Measurements from ENCODE around the gene SYNC.

Gene SYNC

GRCh38 chr1:32728413-32729077 is 26.0 kb upstream of the SYNC start:
- Histone ChIP-seq H3K36me3 (ENCODE audit: control insufficient read depth, insufficient read depth, low read length) (no peaks in the 10 kb centered on the region), H3K4ac (ENCODE audit: low read depth, low read length) (no peak overlapping the region), H3K79me2 (ENCODE audit: control insufficient read depth, insufficient read depth, low read length) (no peaks in the 10 kb centered on the region), H3K56ac (ENCODE audit: low read length) (no peak overlapping the region), H3K23ac (ENCODE audit: low read length) (no peak overlapping the region), H2BK15ac (replicated peaks; ENCODE audit: low read depth) (no peak overlapping the region), H4K8ac (ENCODE audit: low read depth, low read length) (no peak overlapping the region), H3K27ac (ENCODE audit: low read depth, low read length) (no peak overlapping the region), H3K79me1 (ENCODE audit: low read length) (no peaks in the 10 kb centered on the region), H3K9ac (ENCODE audit: low read length) (no peak overlapping the region), H4K5ac (ENCODE audit: low read length) (no peak overlapping the region), H3K27me3 (ENCODE audit: insufficient read depth, low read length, poor library complexity) (no peaks in the 10 kb centered on the region), H2BK5ac (ENCODE audit: low read length) (no peak overlapping the region), H3K18ac (ENCODE audit: low read length) (no peak overlapping the region), H3K4me1 (ENCODE audit: control insufficient read depth, low read depth, low read length) (peaks cover 7% of the 10 kb centered on the region), H2AK5ac (ENCODE audit: low read length) (peak overlapping the region; percentile 45), H3K4me2 (ENCODE audit: low read length) (no peak overlapping the region), H3K4me3 (ENCODE audit: low read length) (no peak overlapping the region), H2BK120ac (ENCODE audit: low read depth, low read length) (no peak overlapping the region)
- WGBS (ENCODE audit: extremely low coverage, insufficient coverage, low lambda C conversion rate), result no CpG with 5 or more reads among the region's 7 CpGs
- DNase-seq, result no peak

- no peak overlapping the region for H3K4me3 ChIP-seq (ENCODE audit: low read length)
- no peak overlapping the region for H3K4me2 ChIP-seq (ENCODE audit: low read length)
- no peak overlapping the region for H3K18ac ChIP-seq (ENCODE audit: low read length)
- H2BK120ac ChIP-seq (ENCODE audit: low read depth, low read length), result no peak overlapping the region
- H3K27me3 ChIP-seq (ENCODE audit: insufficient read depth, low read length, poor library complexity), result no peaks in the 10 kb centered on the region
- WGBS (ENCODE audit: extremely low coverage, insufficient coverage, low lambda C conversion rate), result no CpG with 5 or more reads among the region's 1 CpG
- no peak overlapping the region for H4K8ac ChIP-seq (ENCODE audit: low read depth, low read length)
- H2AK5ac ChIP-seq (ENCODE audit: low read length), result no peak overlapping the region
- H3K4me1 ChIP-seq (ENCODE audit: control insufficient read depth, low read depth, low read length), result peaks cover 7% of the 10 kb centered on the region
- H4K5ac ChIP-seq (ENCODE audit: low read length), result no peak overlapping the region
- no peaks in the 10 kb centered on the region for H3K36me3 ChIP-seq (ENCODE audit: control insufficient read depth, insufficient read depth, low read length)
- no peak overlapping the region for H3K23ac ChIP-seq (ENCODE audit: low read length)
- H3K4ac ChIP-seq (ENCODE audit: low read depth, low read length), result no peak overlapping the region
- H3K79me2 ChIP-seq (ENCODE audit: control insufficient read depth, insufficient read depth, low read length), result no peaks in the 10 kb centered on the region
- no peak overlapping the region for H3K56ac ChIP-seq (ENCODE audit: low read length)
- no peak overlapping the region for H3K9ac ChIP-seq (ENCODE audit: low read length)
- no peak overlapping the region for H3K27ac ChIP-seq (ENCODE audit: low read depth, low read length)
- no peak for DNase-seq
- H3K79me1 ChIP-seq (ENCODE audit: low read length), result no peaks in the 10 kb centered on the region
- H2BK15ac ChIP-seq (replicated peaks; ENCODE audit: low read depth), result no peak overlapping the region
- H2BK5ac ChIP-seq (ENCODE audit: low read length), result no peak overlapping the region
Measured at GRCh38 chr1:32727876-32728275, 25.3 kb upstream of the SYNC start.

- Histone ChIP-seq H2BK5ac (ENCODE audit: low read length) (peak overlapping the region; percentile 96), H3K36me3 (ENCODE audit: control insufficient read depth, insufficient read depth, low read length) (no peaks in the 10 kb centered on the region), H3K27me3 (ENCODE audit: insufficient read depth, low read length, poor library complexity) (no peaks in the 10 kb centered on the region), H3K4me3 (ENCODE audit: low read length) (no peak overlapping the region), H4K8ac (ENCODE audit: low read depth, low read length) (no peak overlapping the region), H3K4ac (ENCODE audit: low read depth, low read length) (peak overlapping the region; percentile 21), H3K4me2 (ENCODE audit: low read length) (no peak overlapping the region), H3K18ac (ENCODE audit: low read length) (peak overlapping the region; percentile 12), H3K9ac (ENCODE audit: low read length) (no peak overlapping the region), H3K4me1 (ENCODE audit: control insufficient read depth, low read depth, low read length) (peaks cover 7% of the 10 kb centered on the region), H3K27ac (ENCODE audit: low read depth, low read length) (no peak overlapping the region), H3K56ac (ENCODE audit: low read length) (peak overlapping the region; percentile 80), H4K5ac (ENCODE audit: low read length) (no peak overlapping the region), H2BK15ac (replicated peaks; ENCODE audit: low read depth) (no peak overlapping the region), H3K79me1 (ENCODE audit: low read length) (no peaks in the 10 kb centered on the region), H2AK5ac (ENCODE audit: low read length) (peak overlapping the region; percentile 45), H2BK120ac (ENCODE audit: low read depth, low read length) (peak overlapping the region; percentile 23), H3K23ac (ENCODE audit: low read length) (no peak overlapping the region), H3K79me2 (ENCODE audit: control insufficient read depth, insufficient read depth, low read length) (no peaks in the 10 kb centered on the region)
- DNase-seq, result no peak
- no CpG with 5 or more reads among the region's 3 CpGs for WGBS (ENCODE audit: extremely low coverage, insufficient coverage, low lambda C conversion rate)
Measured at GRCh38 chr1:32725615-32725982, 23.0 kb upstream of the SYNC start.

DNA sequence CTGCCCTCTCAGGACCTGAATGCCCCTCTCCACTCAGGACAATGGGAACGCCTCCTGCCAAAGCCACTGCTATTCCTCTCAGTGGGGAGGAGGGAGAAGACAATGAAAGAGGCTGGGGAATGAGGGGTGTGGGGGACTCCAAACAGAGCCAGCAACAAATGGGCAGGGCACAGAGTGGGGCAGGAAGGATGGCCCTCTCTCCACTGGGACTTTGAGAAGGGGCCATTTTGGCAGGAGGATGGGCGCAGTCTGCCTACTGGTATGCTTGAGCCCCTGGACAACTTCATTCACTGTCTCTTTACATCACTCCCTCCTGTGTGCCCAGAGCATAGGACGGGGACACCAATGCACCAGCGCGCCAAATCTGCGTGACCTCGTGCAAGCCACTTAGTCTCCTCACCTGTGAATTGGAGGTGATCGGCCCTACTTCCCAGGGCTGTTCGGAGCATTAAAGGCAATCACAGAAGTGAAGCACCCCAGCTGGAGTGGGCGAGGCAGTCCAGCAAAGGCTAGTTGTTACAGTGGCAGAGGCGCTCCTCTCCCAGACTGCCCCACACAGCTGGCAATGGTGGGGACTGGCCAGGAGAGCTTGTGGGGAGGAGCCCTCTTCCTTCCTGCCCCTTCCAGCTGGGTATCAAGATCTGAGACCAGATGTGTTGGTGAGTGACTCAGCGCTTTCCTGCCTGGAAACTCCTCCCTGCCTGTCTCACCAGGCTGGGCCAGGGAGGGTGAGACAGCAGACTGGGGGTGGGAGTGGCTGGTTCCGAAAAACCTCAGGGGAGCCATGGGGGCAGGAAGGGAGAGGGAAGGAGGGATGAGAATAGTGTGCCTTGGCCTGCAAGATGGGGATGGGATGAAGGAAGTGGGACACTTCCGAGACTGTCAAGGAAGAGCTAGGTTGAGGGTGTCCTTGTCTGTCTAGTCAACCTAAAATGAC is 22.4 kb upstream of the SYNC start:
- H2AK5ac ChIP-seq (ENCODE audit: low read length), result peak overlapping the region; percentile 45
- no peak overlapping the region for H4K5ac ChIP-seq (ENCODE audit: low read length)
- peak overlapping the region; percentile 40 for H3K4ac ChIP-seq (ENCODE audit: low read depth, low read length)
- peak overlapping the region; percentile 23 for H2BK120ac ChIP-seq (ENCODE audit: low read depth, low read length)
- H3K36me3 ChIP-seq (ENCODE audit: control insufficient read depth, insufficient read depth, low read length), result no peaks in the 10 kb centered on the region
- H2BK5ac ChIP-seq (ENCODE audit: low read length), result peak overlapping the region; percentile 96
- no peaks in the 10 kb centered on the region for H3K79me1 ChIP-seq (ENCODE audit: low read length)
- no peaks in the 10 kb centered on the region for H3K79me2 ChIP-seq (ENCODE audit: control insufficient read depth, insufficient read depth, low read length)
- H3K56ac ChIP-seq (ENCODE audit: low read length), result peak overlapping the region; percentile 80
- H3K27me3 ChIP-seq (ENCODE audit: insufficient read depth, low read length, poor library complexity), result no peaks in the 10 kb centered on the region
- peak; percentile 96 for DNase-seq
- H4K8ac ChIP-seq (ENCODE audit: low read depth, low read length), result no peak overlapping the region
- H3K23ac ChIP-seq (ENCODE audit: low read length), result no peak overlapping the region
- peak overlapping the region; percentile 12 for H3K18ac ChIP-seq (ENCODE audit: low read length)
- no peak overlapping the region for H3K4me3 ChIP-seq (ENCODE audit: low read length)
- WGBS (ENCODE audit: extremely low coverage, insufficient coverage, low lambda C conversion rate), result no CpG with 5 or more reads among the region's 14 CpGs
- peak overlapping the region; percentile 15 for H3K27ac ChIP-seq (ENCODE audit: low read depth, low read length)
- H2BK15ac ChIP-seq (replicated peaks; ENCODE audit: low read depth), result no peak overlapping the region
- no peak overlapping the region for H3K4me2 ChIP-seq (ENCODE audit: low read length)
- peaks cover 7% of the 10 kb centered on the region for H3K4me1 ChIP-seq (ENCODE audit: control insufficient read depth, low read depth, low read length)
- peak overlapping the region; percentile 40 for H3K9ac ChIP-seq (ENCODE audit: low read length)

DNA sequence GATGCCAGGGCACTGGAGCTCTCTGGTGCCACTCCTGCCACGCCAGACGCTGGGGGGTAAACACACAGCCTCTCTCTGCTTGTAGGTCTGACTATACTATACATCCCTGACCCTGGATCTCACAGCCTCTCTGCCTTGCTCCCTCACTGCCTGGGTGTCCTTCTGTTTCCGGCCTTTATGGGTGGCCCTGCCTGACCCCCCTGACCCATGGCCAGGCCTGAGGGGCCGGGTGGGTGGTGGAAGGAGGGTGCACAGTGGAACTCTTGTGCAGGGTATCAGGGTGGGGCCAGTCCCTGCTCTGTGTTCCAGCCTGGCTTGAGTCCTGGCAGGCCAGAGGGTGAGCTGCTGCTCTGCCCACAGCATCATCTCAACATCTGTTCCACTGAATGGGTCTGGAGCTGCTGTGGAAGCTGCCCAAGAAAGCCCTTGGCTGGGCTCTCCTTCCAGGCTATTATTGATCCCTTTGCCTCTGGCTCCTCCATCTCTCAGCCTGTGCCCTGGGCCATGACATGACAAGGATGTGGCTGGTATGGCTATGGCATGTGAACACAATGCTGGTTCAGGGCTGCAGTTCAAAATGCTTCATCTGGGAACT is 17.2 kb upstream of the SYNC start:
- H3K23ac ChIP-seq (ENCODE audit: low read length), result no peak overlapping the region
- peaks cover 5% of the 10 kb centered on the region for H3K4me1 ChIP-seq (ENCODE audit: control insufficient read depth, low read depth, low read length)
- H3K9ac ChIP-seq (ENCODE audit: low read length), result no peak overlapping the region
- H3K56ac ChIP-seq (ENCODE audit: low read length), result no peak overlapping the region
- no peaks in the 10 kb centered on the region for H3K79me2 ChIP-seq (ENCODE audit: control insufficient read depth, insufficient read depth, low read length)
- no peak overlapping the region for H3K18ac ChIP-seq (ENCODE audit: low read length)
- no peak overlapping the region for H3K27ac ChIP-seq (ENCODE audit: low read depth, low read length)
- H3K79me1 ChIP-seq (ENCODE audit: low read length), result no peaks in the 10 kb centered on the region
- no peak overlapping the region for H2BK15ac ChIP-seq (replicated peaks; ENCODE audit: low read depth)
- no peak overlapping the region for H3K4ac ChIP-seq (ENCODE audit: low read depth, low read length)
- no peak for DNase-seq
- no peak overlapping the region for H2BK5ac ChIP-seq (ENCODE audit: low read length)
- WGBS (ENCODE audit: extremely low coverage, insufficient coverage, low lambda C conversion rate), result no CpG with 5 or more reads among the region's 4 CpGs
- no peak overlapping the region for H4K8ac ChIP-seq (ENCODE audit: low read depth, low read length)
- no peak overlapping the region for H3K4me3 ChIP-seq (ENCODE audit: low read length)
- H4K5ac ChIP-seq (ENCODE audit: low read length), result no peak overlapping the region
- H3K36me3 ChIP-seq (ENCODE audit: control insufficient read depth, insufficient read depth, low read length), result no peaks in the 10 kb centered on the region
- no peak overlapping the region for H3K4me2 ChIP-seq (ENCODE audit: low read length)
- H3K27me3 ChIP-seq (ENCODE audit: insufficient read depth, low read length, poor library complexity), result no peaks in the 10 kb centered on the region
- H2AK5ac ChIP-seq (ENCODE audit: low read length), result no peak overlapping the region
- H2BK120ac ChIP-seq (ENCODE audit: low read depth, low read length), result no peak overlapping the region
